Vagina (tissue), 2 donors: ENCODE data around the gene ZNF732.

Experiments used
- CTCF ChIP-seq, 3 experiments: fragments of 450-650 bp in 2 of 3; fragments of 200-600 bp in 1 of 3; sonication (generic) in 1 of 3; IDR thresholded peaks; one replicate each; pipeline ENCODE4 v1.5.1; 2017 to 2019; ENCODE audit warnings: antibody characterized with exemption in 3 of 3, mild to moderate bottlenecking in 2 of 3, moderate library complexity in 2 of 3
- POLR2AphosphoS5 ChIP-seq, 2 donors: sonication (generic); formaldehyde crosslinking; IDR thresholded peaks; one replicate each; pipeline ENCODE4 v1.9.0; 2017; ENCODE audit warnings: antibody characterized with exemption in 2 of 2, mild to moderate bottlenecking in 2 of 2, low read depth in 1 of 2; ENCODE audit not compliant: insufficient read depth in 1 of 2

DNA sequence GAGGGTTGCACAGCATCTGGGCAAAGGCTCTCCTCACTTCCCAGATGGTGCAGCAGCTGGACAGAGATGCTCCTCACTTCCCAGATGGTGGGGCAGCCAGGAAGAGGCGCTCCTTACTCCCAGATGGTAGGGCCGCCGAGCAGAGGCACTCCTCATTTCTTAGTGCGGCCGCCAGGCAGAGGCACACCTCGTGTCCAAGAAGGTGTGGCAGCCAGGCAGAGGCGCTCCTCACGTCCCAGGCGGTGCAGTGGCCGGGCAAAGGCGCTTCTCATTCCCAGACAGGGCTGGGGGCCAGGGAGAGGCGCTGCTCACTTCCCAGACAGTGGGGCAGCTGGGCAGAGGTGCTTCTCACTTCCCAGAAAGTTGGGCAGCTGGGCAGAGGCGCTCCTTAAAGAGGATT lies 48.8 kb downstream of the ZNF732 start:
- no peak for TF ChIP-seq CTCF (IDR thresholded peaks at IDR 0.05)
- TF ChIP-seq POLR2AphosphoS5 (IDR thresholded peaks at IDR 0.05; ENCODE audit: insufficient read depth in 1 of 2, low read depth in 1 of 2), result no peak
